Nasal cavity respiratory epithelium epithelial cell of viscerocranial mucosa (primary cell): ENCODE measurements around the gene EIF3K. TPM values are rescaled to one million over a fixed set of nuclear protein-coding genes. Genes with fewer than 3 reads are reported as not detected.

Experiments
- total RNA-seq: library from RNA; depleted of rRNA; stranded (reverse); fragments of >200 nt; gene quantifications from 2 replicates; pipeline ENCODE4 v1.2.3, GENCODE V29; 2014

The EIF3K gene, protein sequence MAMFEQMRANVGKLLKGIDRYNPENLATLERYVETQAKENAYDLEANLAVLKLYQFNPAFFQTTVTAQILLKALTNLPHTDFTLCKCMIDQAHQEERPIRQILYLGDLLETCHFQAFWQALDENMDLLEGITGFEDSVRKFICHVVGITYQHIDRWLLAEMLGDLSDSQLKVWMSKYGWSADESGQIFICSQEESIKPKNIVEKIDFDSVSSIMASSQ
- total RNA-seq, result 252 and 283 TPM in 2 replicates

DNA sequence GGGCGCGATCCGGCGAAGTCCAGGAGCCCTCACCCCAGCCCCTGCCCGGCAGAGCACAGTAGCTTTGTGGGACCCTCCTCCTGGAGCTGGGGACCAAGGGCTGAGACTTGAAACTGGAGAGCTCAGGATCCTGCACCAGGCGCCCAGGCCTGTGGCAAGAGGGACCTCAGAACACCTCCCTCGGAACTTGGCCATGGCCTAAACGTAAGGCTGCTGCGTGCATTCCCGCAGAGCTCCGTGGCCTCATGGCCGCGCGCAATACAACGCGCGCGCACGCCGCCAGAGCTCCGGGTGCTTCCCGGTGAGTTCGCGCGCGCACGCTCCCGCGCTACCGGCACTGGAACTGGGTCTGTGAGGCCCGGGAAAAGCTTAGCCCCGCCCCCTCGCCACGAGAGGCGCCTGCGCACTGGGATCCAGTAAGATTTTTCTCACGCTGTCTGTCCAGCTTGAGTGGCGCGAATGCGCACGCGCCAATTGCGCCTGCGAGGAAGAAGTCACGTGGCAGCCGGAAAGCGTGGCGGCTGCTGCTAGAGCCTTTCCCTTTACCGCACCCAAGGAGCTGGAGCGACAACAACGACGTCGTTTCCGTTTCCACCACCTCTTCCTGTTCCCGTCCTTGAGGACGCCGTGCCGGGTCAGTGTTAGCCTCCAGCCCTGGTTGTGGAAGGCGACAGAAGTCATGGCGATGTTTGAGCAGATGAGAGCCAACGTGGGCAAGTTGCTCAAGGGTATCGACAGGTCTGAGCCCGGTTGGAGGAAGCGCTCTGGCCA lies at the start of gene EIF3K:
EIF3K (plus strand) TSS at position 599 of the 771 bp plus-strand sequence; CDS start at position 680, 81 bp downstream.

DNA sequence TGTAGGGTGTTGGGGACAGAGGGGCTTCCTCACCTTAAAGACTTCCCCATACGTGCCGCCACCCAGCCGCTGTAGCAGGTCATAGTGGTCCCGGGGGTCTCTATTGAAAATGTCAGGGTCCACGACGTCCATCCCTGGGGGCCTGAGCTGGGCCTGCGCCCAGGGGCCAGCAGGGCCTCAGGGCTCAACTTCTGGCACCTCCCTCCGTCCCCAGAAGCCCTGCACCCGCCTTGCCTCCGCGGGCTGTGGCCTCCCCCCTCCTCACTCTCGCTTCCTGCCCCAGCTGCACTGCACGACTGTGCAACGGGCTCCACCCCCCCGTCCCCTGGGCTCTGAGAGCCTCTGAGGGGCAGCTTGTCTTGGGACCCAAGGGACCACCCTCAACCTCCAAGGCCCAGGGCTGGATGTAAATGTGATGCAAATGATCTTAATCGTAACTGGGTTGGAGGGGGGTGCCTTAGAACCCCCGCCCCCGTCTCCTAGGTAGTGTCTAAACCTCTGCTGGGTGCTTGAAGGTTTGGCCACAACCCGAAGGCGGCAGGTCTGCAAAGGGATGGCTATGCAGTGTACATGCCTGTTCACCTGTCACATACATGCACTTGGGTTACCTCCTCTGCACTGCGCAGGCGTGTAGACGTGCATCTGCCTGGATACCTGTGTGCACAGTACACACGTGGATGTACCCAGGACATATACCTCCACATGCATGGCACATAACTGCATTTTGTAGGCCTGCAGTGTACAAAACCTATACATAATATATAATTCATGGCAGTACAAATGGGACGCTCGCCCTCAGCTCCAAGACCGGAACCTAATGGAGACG lies 1.0 kb upstream of the EIF3K start, which contains the start of gene MAP4K1:
MAP4K1 (minus strand) TSS at position 190 of the 826 bp plus-strand sequence; CDS start at position 132, 58 bp downstream.

GRCh38 chr19:38647368-38647965 lies 28.5 kb downstream of the EIF3K start, which contains the start of gene ACTN4:
ACTN4 (plus strand) TSS chr19:38647649; CDS start chr19:38647746, 97 bp downstream.

Other genes starting within 250 kb of the EIF3K start
- gene PSMD8, start 244.6 kb upstream of the EIF3K start, total RNA-seq, result 195 and 250 TPM in 2 replicates
- gene GGN, start 231.2 kb upstream of the EIF3K start, total RNA-seq, result under 0.01 and 0.07 TPM in 2 replicates
- 0.34 and 0.71 TPM in 2 replicates for gene SPRED3, start 230.5 kb upstream of the EIF3K start, total RNA-seq
- gene FAM98C, start 216.1 kb upstream of the EIF3K start, total RNA-seq, result 8.0 and 14.0 TPM in 2 replicates
- not detected in 2 replicates for gene RASGRP4, start 193.0 kb upstream of the EIF3K start, total RNA-seq
- 6.8 and 8.0 TPM in 2 replicates for gene RYR1, start 185.5 kb upstream of the EIF3K start, total RNA-seq
- gene MAP4K1, start 1.2 kb upstream of the EIF3K start, total RNA-seq, result 0.14 TPM in 1 of 2 replicates, not detected in the other
- 136 and 631 TPM in 2 replicates for gene ACTN4, start 28.5 kb downstream of the EIF3K start, total RNA-seq
- gene CAPN12, start 125.3 kb downstream of the EIF3K start, total RNA-seq, result 2.3 and 3.1 TPM in 2 replicates
- 12.6 and 32.1 TPM in 2 replicates for gene LGALS7, start 154.3 kb downstream of the EIF3K start, total RNA-seq
- 263 and 754 TPM in 2 replicates for gene LGALS7B, start 170.0 kb downstream of the EIF3K start, total RNA-seq
- 0.14 TPM in 1 of 2 replicates, not detected in the other for gene LGALS4, start 193.8 kb downstream of the EIF3K start, total RNA-seq
- 62.2 and 94.8 TPM in 2 replicates for gene ECH1, start 212.6 kb downstream of the EIF3K start, total RNA-seq
- 160 and 186 TPM in 2 replicates for gene HNRNPL, start 230.8 kb downstream of the EIF3K start, total RNA-seq